Neural progenitor cell (in vitro differentiated cells): ENCODE measurements around the gene PTPN5. TPM values are rescaled to one million over a fixed set of nuclear protein-coding genes. Genes with fewer than 3 reads are reported as not detected.

Experiments used
- DNase-seq: peaks from one replicate; pipeline ENCODE4 v3.0.0-alpha.2; 2016; ENCODE audit warnings: low spot score
- H2AFZ ChIP-seq: fragments of 200-600 bp; sonication (generic); replicated peaks from 2 replicates; pipeline ENCODE4 v1.6.1; 2016; ENCODE audit warnings: antibody characterized with exemption
- H3F3A ChIP-seq: fragments of 200-600 bp; sonication (generic); 2 replicates; pipeline ENCODE4 v1.6.1; 2016; ENCODE audit warnings: antibody characterized with exemption, low read depth
- H3K27ac ChIP-seq: fragments of 200-600 bp; sonication (generic); 2 replicates; pipeline ENCODE4 v1.5.1; 2016; ENCODE audit warnings: mild to moderate bottlenecking
- H3K27me3 ChIP-seq: fragments of 200-600 bp; sonication (generic); 2 replicates; pipeline ENCODE4 v1.6.1; 2016; ENCODE audit warnings: mild to moderate bottlenecking, moderate library complexity
- H3K36me3 ChIP-seq: fragments of 200-600 bp; sonication (generic); 2 replicates; pipeline ENCODE4 v1.5.1; 2016
- H3K4me1 ChIP-seq: fragments of 200-600 bp; sonication (generic); 2 replicates; pipeline ENCODE4 v1.6.1; 2016; ENCODE audit warnings: mixed run types
- H3K4me2 ChIP-seq: fragments of 200-600 bp; sonication (generic); 2 replicates; pipeline ENCODE4 v1.6.1; 2016
- H3K4me3 ChIP-seq: fragments of 200-600 bp; sonication (generic); 2 replicates; pipeline ENCODE4 v1.5.1; 2016
- H3K79me2 ChIP-seq: fragments of 200-600 bp; sonication (generic); 2 replicates; pipeline ENCODE4 v1.6.1; 2016; ENCODE audit warnings: low read depth
- H3K9ac ChIP-seq: fragments of 200-600 bp; sonication (generic); 2 replicates; pipeline ENCODE4 v1.6.1; 2016
- H3K9me3 ChIP-seq: fragments of 200-600 bp; sonication (generic); 2 replicates; pipeline ENCODE4 v1.5.1; 2016; ENCODE audit warnings: low read depth
- H4K20me1 ChIP-seq: fragments of 200-600 bp; sonication (generic); 2 replicates; pipeline ENCODE4 v1.6.1; 2016; ENCODE audit warnings: low read depth
- H3K27ac Mint-ChIP-seq: 3 replicates; pipeline ENCODE4 v1.8.0; 2021; ENCODE audit warnings: mixed read lengths
- H3K27me3 Mint-ChIP-seq: 2 replicates; pipeline ENCODE4 v1.8.0; 2022; ENCODE audit warnings: low read depth, mild to moderate bottlenecking, inconsistent platforms, moderate library complexity, mixed read lengths; ENCODE audit not compliant: insufficient read depth
- H3K36me3 Mint-ChIP-seq: 3 replicates; pipeline ENCODE4 v1.8.0; 2021; ENCODE audit warnings: mixed read lengths
- H3K4me1 Mint-ChIP-seq: 3 replicates; pipeline ENCODE4 v1.8.0; 2021; ENCODE audit warnings: mixed read lengths
- H3K4me3 Mint-ChIP-seq: 3 replicates; pipeline ENCODE4 v1.8.0; 2021; ENCODE audit warnings: mild to moderate bottlenecking, moderate library complexity, mixed read lengths
- H3K9me3 Mint-ChIP-seq: 3 replicates; pipeline ENCODE4 v1.8.0; 2020; ENCODE audit warnings: mixed read lengths
- EZH2 ChIP-seq: fragments of 200-600 bp; sonication (generic); IDR thresholded peaks from 2 replicates; pipeline ENCODE4 v1.6.1; 2017; ENCODE audit warnings: antibody characterized with exemption, mild to moderate bottlenecking, moderate library complexity
- EZH2phosphoT487 ChIP-seq: fragments of 200-600 bp; sonication (generic); IDR thresholded peaks from 2 replicates; pipeline ENCODE4 v1.6.1; 2017; ENCODE audit warnings: antibody characterized with exemption
- total RNA-seq: library from RNA; depleted of rRNA; stranded (reverse); fragments of >200 nt; gene quantifications from 2 replicates; pipeline ENCODE4 v1.2.3, GENCODE V29; 2015; ENCODE audit warnings: low replicate concordance
- TF ChIP-seq, protein P1 (sequence below): fragments of 200-600 bp; sonication (generic); IDR thresholded peaks from 2 replicates; pipeline ENCODE4 v1.5.1; 2017; ENCODE audit warnings: antibody characterized with exemption, mild to moderate bottlenecking

The PTPN5 gene
- total RNA-seq, 1 donor from 2014 or later, result 8.5 TPM

DNA sequence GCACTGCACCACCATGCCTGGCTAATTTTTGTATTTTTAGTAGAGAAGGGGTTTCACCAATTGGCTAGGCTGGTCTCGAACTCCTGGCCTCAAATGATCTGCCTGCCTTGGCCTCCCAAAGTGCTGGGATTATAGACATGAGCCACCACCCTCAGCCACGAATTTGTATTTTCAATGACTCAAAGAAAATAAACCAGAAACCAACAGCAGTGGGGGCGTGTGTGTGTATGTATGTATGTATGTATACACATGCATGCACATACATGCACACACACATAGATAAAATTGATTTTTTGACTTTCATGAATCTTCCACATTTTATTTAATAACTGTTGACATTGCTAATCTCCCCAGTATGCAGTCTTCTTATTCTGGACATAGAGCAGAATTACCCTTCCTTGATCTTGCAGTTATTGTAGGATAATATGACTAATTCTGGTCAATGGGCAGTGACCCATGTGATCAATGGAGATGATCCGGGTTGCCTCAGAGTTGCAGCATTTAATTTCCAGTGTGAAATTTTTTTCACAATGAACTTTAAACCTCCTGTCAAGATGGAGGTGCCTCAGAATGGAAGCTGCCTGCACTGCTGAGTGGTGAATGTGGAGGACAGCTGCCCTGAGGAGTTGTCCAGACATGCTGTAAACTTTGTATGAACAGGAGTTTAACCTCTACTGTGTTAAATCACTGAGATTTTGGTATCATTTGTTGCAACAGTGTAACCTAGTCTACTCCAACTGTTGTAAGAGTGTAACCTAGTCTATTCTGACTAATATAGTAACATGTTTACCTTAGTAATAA, 12.8 kb upstream of the PTPN5 start:
- TF ChIP-seq EZH2, result no peak
- TF ChIP-seq, protein P1, sequence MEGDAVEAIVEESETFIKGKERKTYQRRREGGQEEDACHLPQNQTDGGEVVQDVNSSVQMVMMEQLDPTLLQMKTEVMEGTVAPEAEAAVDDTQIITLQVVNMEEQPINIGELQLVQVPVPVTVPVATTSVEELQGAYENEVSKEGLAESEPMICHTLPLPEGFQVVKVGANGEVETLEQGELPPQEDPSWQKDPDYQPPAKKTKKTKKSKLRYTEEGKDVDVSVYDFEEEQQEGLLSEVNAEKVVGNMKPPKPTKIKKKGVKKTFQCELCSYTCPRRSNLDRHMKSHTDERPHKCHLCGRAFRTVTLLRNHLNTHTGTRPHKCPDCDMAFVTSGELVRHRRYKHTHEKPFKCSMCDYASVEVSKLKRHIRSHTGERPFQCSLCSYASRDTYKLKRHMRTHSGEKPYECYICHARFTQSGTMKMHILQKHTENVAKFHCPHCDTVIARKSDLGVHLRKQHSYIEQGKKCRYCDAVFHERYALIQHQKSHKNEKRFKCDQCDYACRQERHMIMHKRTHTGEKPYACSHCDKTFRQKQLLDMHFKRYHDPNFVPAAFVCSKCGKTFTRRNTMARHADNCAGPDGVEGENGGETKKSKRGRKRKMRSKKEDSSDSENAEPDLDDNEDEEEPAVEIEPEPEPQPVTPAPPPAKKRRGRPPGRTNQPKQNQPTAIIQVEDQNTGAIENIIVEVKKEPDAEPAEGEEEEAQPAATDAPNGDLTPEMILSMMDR, result no peak
- TF ChIP-seq EZH2phosphoT487, result no peak
- no peaks in the 10 kb centered on the region for H3K36me3 Mint-ChIP-seq
- Histone ChIP-seq H4K20me1 (no peaks in the 10 kb centered on the region), H3K79me2 (no peaks in the 10 kb centered on the region), H3K4me2 (no peak overlapping the region), H3K27me3 (peaks cover 69% of the 10 kb centered on the region), H3K9me3 (no peaks in the 10 kb centered on the region), H3K36me3 (no peaks in the 10 kb centered on the region), H3K4me3 (no peak overlapping the region), H3K9ac (no peak overlapping the region), H3F3A (no peaks in the 10 kb centered on the region), H3K27ac (no peak overlapping the region), H3K4me1 (no peaks in the 10 kb centered on the region), H2AFZ (no peak overlapping the region)
- no peak overlapping the region for H3K27ac Mint-ChIP-seq
- H3K27me3 Mint-ChIP-seq, result peaks cover 4% of the 10 kb centered on the region
- no peaks in the 10 kb centered on the region for H3K9me3 Mint-ChIP-seq
- H3K4me3 Mint-ChIP-seq, result no peak overlapping the region
- peaks cover 4% of the 10 kb centered on the region for H3K4me1 Mint-ChIP-seq
- DNase-seq, result no peak

DNA sequence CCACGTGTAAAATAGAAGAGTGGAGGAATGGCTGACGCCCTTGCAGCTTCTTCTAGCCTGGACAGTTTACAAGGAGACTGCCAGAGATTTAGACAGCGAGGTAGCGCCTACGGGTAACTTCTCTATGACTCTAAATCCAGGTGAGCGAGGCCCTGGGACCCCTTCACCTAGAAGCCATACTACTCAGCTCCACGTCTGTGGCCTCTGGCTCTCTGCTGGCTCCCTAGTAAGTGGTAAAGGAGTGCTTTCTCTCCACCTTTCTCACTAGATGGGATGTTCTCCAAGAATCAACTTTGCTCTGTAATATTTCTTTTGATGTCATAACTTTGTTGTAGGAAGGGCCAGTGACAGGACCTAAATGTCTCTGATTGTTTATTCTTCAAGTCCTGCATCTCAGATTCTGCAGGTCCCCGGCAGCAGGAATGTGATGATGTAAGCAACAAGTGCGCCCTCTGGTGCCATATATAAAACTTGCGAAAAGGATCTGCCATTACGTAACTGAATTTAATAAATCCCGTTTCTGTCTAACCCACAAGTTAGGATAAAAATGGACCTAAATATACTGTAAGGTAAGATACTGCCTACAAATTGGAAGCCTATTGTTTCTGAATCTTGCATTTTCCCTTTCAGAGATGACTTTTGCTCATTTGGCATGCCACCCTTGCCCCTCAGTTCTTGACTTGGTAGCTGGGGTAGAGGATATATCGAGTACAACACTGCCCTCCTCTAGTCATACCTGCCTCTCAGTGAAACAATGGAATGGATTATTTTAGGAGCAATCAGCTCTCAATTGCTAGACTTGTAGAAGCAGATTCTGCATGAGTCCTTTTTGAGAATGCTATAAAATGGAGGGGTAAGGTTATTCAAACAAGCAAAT, 11.0 kb upstream of the PTPN5 start:
- peak; percentile 85 for DNase-seq
- Histone ChIP-seq H3K9me3 (no peaks in the 10 kb centered on the region), H4K20me1 (no peaks in the 10 kb centered on the region), H3K27me3 (peaks cover 65% of the 10 kb centered on the region), H3K4me2 (no peak overlapping the region), H2AFZ (no peak overlapping the region), H3K36me3 (no peaks in the 10 kb centered on the region), H3K79me2 (no peaks in the 10 kb centered on the region), H3K9ac (no peak overlapping the region), H3K4me1 (no peaks in the 10 kb centered on the region), H3K27ac (no peak overlapping the region), H3F3A (no peaks in the 10 kb centered on the region), H3K4me3 (no peak overlapping the region)
- TF ChIP-seq, protein P1, result peak; percentile 80
- TF ChIP-seq EZH2phosphoT487, result no peak
- Mint-ChIP-seq H3K9me3 (no peaks in the 10 kb centered on the region), H3K27ac (no peak overlapping the region), H3K4me1 (peaks cover 4% of the 10 kb centered on the region), H3K4me3 (no peak overlapping the region), H3K36me3 (no peaks in the 10 kb centered on the region), H3K27me3 (peaks cover 4% of the 10 kb centered on the region)

DNA sequence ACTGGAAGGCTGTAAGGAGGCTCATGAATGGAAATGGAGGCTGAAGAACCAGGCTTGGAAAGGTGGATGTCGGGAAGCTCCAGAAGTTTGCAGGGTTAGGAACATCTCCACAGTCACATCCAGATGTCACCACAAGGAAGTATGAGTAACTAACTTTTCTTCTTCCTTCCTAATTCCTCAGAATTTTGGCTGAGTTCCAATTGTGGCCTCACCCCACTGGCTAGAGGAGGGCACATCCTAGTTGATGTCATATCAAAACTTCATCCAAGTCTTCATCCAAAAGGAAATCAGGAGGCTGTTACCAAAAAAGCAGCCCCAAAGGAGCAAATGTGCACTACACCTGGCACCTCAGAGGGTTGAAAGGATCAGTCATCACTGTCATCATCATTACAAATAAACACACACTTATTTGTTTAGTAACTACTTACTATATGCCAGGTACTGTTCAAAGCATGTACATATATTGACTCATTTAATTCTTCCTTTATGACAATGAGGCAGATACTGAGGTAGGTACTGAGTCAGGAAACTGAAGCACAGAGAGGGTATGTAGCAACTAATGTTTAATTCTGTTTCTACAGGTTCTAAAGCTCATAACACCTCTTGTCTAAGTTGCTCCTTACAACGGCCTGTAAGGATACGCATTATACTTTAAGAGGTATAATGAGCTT, 7.3 kb upstream of the PTPN5 start:
- Histone ChIP-seq H3K4me3 (no peak overlapping the region), H3K4me1 (no peaks in the 10 kb centered on the region), H2AFZ (no peak overlapping the region), H3K27me3 (peaks cover 67% of the 10 kb centered on the region), H3K9ac (no peak overlapping the region), H3K4me2 (no peak overlapping the region), H3K27ac (no peak overlapping the region), H3K9me3 (no peaks in the 10 kb centered on the region), H4K20me1 (no peaks in the 10 kb centered on the region), H3K79me2 (no peaks in the 10 kb centered on the region), H3F3A (no peaks in the 10 kb centered on the region), H3K36me3 (no peaks in the 10 kb centered on the region)
- Mint-ChIP-seq H3K36me3 (no peaks in the 10 kb centered on the region), H3K9me3 (no peaks in the 10 kb centered on the region), H3K27ac (no peak overlapping the region), H3K4me3 (no peak overlapping the region), H3K4me1 (peaks cover 4% of the 10 kb centered on the region), H3K27me3 (peaks cover 5% of the 10 kb centered on the region)
- no peak for DNase-seq
- TF ChIP-seq EZH2 (no peak), EZH2phosphoT487 (no peak)
- TF ChIP-seq, protein P1, result no peak
